Measurements from ENCODE around the gene GCSH. TPM values are rescaled to one million over a fixed set of nuclear protein-coding genes. Genes with fewer than 3 reads are reported as not detected.

Gene GCSH
- total and polyA plus RNA-seq, 2 of the 13 experiments (the other 11 are each of a cell fraction or from before 2014, with no cell fraction given): 35.9 to 103 TPM

- 0 out of 2 replicates have a peak, but pooled peaks have one; percentile 49 for TF ChIP-seq ZFP36L2 (CRISPR knock-in tag; IDR thresholded peaks at IDR 0.05)
- TF ChIP-seq, protein P1, sequence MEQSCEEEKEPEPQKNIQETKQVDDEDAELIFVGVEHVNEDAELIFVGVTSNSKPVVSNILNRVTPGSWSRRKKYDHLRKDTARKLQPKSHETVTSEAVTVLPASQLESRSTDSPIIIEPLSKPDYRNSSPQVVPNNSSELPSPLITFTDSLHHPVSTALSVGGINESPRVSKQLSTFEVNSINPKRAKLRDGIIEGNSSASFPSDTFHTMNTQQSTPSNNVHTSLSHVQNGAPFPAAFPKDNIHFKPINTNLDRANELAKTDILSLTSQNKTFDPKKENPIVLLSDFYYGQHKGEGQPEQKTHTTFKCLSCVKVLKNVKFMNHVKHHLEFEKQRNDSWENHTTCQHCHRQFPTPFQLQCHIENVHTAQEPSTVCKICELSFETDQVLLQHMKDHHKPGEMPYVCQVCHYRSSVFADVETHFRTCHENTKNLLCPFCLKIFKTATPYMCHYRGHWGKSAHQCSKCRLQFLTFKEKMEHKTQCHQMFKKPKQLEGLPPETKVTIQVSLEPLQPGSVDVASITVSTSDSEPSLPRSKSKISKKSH (CRISPR knock-in tag; IDR thresholded peaks at IDR 0.05; ENCODE audit: borderline replicate concordance): peak; percentile 90; the same call in 1 of the 2 replicates
- TF ChIP-seq ZFX (CRISPR knock-in tag; IDR thresholded peaks at IDR 0.05; ENCODE audit: low read depth): peak; percentile 92
- TF ChIP-seq, protein P2, sequence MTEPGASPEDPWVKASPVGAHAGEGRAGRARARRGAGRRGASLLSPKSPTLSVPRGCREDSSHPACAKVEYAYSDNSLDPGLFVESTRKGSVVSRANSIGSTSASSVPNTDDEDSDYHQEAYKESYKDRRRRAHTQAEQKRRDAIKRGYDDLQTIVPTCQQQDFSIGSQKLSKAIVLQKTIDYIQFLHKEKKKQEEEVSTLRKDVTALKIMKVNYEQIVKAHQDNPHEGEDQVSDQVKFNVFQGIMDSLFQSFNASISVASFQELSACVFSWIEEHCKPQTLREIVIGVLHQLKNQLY (CRISPR knock-in tag; IDR thresholded peaks at IDR 0.05): 0 out of 2 replicates have a peak, but pooled peaks have one; percentile 41
- TF ChIP-seq ZNF749 (CRISPR knock-in tag; IDR thresholded peaks at IDR 0.05; ENCODE audit: borderline replicate concordance): 0 out of 2 replicates have a peak, but pooled peaks have one; percentile 52
- TF ChIP-seq, protein P3, sequence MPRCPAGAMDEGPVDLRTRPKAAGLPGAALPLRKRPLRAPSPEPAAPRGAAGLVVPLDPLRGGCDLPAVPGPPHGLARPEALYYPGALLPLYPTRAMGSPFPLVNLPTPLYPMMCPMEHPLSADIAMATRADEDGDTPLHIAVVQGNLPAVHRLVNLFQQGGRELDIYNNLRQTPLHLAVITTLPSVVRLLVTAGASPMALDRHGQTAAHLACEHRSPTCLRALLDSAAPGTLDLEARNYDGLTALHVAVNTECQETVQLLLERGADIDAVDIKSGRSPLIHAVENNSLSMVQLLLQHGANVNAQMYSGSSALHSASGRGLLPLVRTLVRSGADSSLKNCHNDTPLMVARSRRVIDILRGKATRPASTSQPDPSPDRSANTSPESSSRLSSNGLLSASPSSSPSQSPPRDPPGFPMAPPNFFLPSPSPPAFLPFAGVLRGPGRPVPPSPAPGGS (CRISPR knock-in tag; IDR thresholded peaks at IDR 0.05): peak; percentile 75; the same call in 1 of the 2 replicates
- TF ChIP-seq, protein P4, sequence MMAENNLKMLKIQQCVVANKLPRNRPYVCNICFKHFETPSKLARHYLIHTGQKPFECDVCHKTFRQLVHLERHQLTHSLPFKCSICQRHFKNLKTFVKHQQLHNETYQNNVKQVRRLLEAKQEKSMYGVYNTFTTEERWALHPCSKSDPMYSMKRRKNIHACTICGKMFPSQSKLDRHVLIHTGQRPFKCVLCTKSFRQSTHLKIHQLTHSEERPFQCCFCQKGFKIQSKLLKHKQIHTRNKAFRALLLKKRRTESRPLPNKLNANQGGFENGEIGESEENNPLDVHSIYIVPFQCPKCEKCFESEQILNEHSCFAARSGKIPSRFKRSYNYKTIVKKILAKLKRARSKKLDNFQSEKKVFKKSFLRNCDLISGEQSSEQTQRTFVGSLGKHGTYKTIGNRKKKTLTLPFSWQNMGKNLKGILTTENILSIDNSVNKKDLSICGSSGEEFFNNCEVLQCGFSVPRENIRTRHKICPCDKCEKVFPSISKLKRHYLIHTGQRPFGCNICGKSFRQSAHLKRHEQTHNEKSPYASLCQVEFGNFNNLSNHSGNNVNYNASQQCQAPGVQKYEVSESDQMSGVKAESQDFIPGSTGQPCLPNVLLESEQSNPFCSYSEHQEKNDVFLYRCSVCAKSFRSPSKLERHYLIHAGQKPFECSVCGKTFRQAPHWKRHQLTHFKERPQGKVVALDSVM (CRISPR knock-in tag; IDR thresholded peaks at IDR 0.05): peak; percentile 93
- 0 out of 2 replicates have a peak, but pooled peaks have one; percentile 37 for TF ChIP-seq KMT2B (CRISPR knock-in tag; IDR thresholded peaks at IDR 0.05)
- TF ChIP-seq ZNF598 (CRISPR knock-in tag; IDR thresholded peaks at IDR 0.05; ENCODE audit: borderline replicate concordance): peak; percentile 95; the same call in 1 of the 2 replicates
- peak; percentile 74; the same call in 1 of the 2 replicates for TF ChIP-seq ZNF567 (CRISPR knock-in tag; IDR thresholded peaks at IDR 0.05; ENCODE audit: borderline replicate concordance)
- TF ChIP-seq ZNF773 (CRISPR knock-in tag; IDR thresholded peaks at IDR 0.05; ENCODE audit: borderline replicate concordance): 0 out of 2 replicates have a peak, but pooled peaks have one; percentile 37
- no peak for TF ChIP-seq CCDC6 (CRISPR knock-in tag; IDR thresholded peaks at IDR 0.05)
- peak; percentile 71; the same call in 1 of the 2 replicates for TF ChIP-seq NR0B2 (CRISPR knock-in tag; IDR thresholded peaks at IDR 0.05)
- peak; percentile 79; the same call in 1 of the 2 replicates for TF ChIP-seq ZNF501 (CRISPR knock-in tag; IDR thresholded peaks at IDR 0.05)
- TF ChIP-seq POGZ (CRISPR knock-in tag; IDR thresholded peaks at IDR 0.05): peak; percentile 60
Observed at GRCh38 chr16:81140930-81141780, 45.0 kb upstream of the GCSH start (continued).
